Psoas muscle (tissue), 8 donors: ENCODE results near the gene HPD. TPM values are rescaled to one million over a fixed set of nuclear protein-coding genes. Genes with fewer than 3 reads are reported as not detected.
A peak's percentile ranks its signal among the peaks of the same experiment; 100 is the strongest.

Source experiments
- ATAC-seq, 4 donors: fragments of 200-7000 bp; cut with Tn5 transposase; one replicate each; pipeline ENCODE4 v1.9.1; 2020; ENCODE audit warnings: moderate library complexity in 3 of 4, mild to moderate bottlenecking in 2 of 4
- DNase-seq, 2 donors: peaks; one replicate each; pipeline ENCODE4 v3.0.0-alpha.2; 2020
- H3K27ac ChIP-seq: fragments of 200-600 bp; one replicate; pipeline ENCODE4 v1.8.0; 2022
- H3K27me3 ChIP-seq, 3 donors: fragments of 200-600 bp in 1 of 3; one replicate each; pipeline versions ENCODE4 v1.6.1 to v1.8.0; 2013 to 2022; ENCODE audit warnings: low read length in 2 of 3, mild to moderate bottlenecking in 2 of 3, moderate library complexity in 1 of 3; ENCODE audit not compliant: insufficient read depth in 3 of 3
- H3K36me3 ChIP-seq, 2 donors: fragments of 200-600 bp in 1 of 2; one replicate each; pipeline versions ENCODE4 v1.6.1 to v1.8.0; 2013 to 2022; ENCODE audit warnings: low read depth in 1 of 2, mild to moderate bottlenecking in 1 of 2, moderate library complexity in 1 of 2; ENCODE audit not compliant: insufficient read depth in 1 of 2
- H3K4me1 ChIP-seq: fragments of 200-600 bp; one replicate; pipeline ENCODE4 v1.8.0; 2022
- H3K4me3 ChIP-seq: fragments of 200-600 bp; one replicate; pipeline ENCODE4 v1.8.0; 2022; ENCODE audit warnings: mild to moderate bottlenecking
- H3K9me3 ChIP-seq: fragments of 200-600 bp; one replicate; pipeline ENCODE4 v1.8.0; 2022
- WGBS, 3 donors: extraction: QIAGEN DNeasy Blood & Tissue Kit; methylation state at CpG; one replicate each; pipeline versions ENCODE4 v1.1.6 to v1.1.7; 2013; 5-methylcytosine and 5-hydroxymethylcytosine counted together
- intact Hi-C, 2 donors: fragments of 100-400 bp; cut with DNase I; formaldehyde crosslinking; loops; one replicate each; pipeline versions ENCODE4 v1.11.0 to v1.14.2; 2022
- polyA plus RNA-seq, 3 donors: library from polyadenylated mRNA; stranded (reverse); fragments of 200-250 nt; gene quantifications; one replicate each; pipeline ENCODE4 v1.2.3, GENCODE V29; 2013
- total RNA-seq, 4 donors: library from RNA; stranded (reverse); fragmentation: NEBNext Ultra II Directional in 2 of 4; extraction: Animal tissue kit (Norgen Biotek cat#: 25700) in 2 of 4; gene quantifications; one replicate each; pipeline versions ENCODE4 v1.2.1 to v1.2.4, GENCODE V29; 2021 to 2023
- TF ChIP-seq, protein P1 (sequence below): fragments of 200-600 bp; IDR thresholded peaks from one replicate; pipeline ENCODE4 v1.8.0; 2022; ENCODE audit warnings: antibody characterized with exemption
- donor health status: healthy with polysubstance abuse.
- donor health status: DM: no; HTN: no; CAD: no; lungs with moderate emphysema.
- donor health status: Bipolar disorder and iron deficiency.
- donor health status: healthy.
- donor health status: DM: yes; HTN: yes; CAD: no.
- donor health status: DM: no; HTN: no; CAD: no.
- donor health status: DM: no; HTN: no; CAD: no.
- donor health status: DM: yes; HTN: yes; CAD: no.

The HPD gene
- total and polyA plus RNA-seq, 7 donors: 0.67 to 3.3 (median 1.6) TPM

- TF ChIP-seq, protein P1, sequence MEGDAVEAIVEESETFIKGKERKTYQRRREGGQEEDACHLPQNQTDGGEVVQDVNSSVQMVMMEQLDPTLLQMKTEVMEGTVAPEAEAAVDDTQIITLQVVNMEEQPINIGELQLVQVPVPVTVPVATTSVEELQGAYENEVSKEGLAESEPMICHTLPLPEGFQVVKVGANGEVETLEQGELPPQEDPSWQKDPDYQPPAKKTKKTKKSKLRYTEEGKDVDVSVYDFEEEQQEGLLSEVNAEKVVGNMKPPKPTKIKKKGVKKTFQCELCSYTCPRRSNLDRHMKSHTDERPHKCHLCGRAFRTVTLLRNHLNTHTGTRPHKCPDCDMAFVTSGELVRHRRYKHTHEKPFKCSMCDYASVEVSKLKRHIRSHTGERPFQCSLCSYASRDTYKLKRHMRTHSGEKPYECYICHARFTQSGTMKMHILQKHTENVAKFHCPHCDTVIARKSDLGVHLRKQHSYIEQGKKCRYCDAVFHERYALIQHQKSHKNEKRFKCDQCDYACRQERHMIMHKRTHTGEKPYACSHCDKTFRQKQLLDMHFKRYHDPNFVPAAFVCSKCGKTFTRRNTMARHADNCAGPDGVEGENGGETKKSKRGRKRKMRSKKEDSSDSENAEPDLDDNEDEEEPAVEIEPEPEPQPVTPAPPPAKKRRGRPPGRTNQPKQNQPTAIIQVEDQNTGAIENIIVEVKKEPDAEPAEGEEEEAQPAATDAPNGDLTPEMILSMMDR: no peak
- intact Hi-C loops: loop anchor here in 1 of 2 donors (5.0 kb wide), 1 partner anchor 93 kb away; no protein-coding TSS in a partner anchor
- Histone ChIP-seq H3K4me3 (no peak overlapping the region), H3K4me1 (peaks cover 18% of the 10 kb centered on the region), H3K27ac (peak overlapping the region; percentile 50), H3K36me3 (peaks cover 0 to 1% of the 10 kb centered on the region in 2 donors), H3K9me3 (no peaks in the 10 kb centered on the region), H3K27me3 (no peaks in the 10 kb centered on the region)
- ATAC-seq (no peak), DNase-seq (peak; percentile 60 to 81)
- 62 to 68% (median 64%) methylated on average over 28 of the region's 28 CpGs for WGBS, 3 donors
Measured at GRCh38 chr12:121789800-121790728, 68.6 kb downstream of the HPD start.

Other genes with a start within 250 kb of the HPD start
- 10 to 100 TPM; 17.9 to 34.2 (median 30.2) TPM for gene ORAI1, start 232.3 kb downstream of the HPD start, total RNA-seq
- 10 to 100 TPM; 23.2 to 75.5 (median 26.0) TPM for gene ORAI1, start 232.3 kb downstream of the HPD start, polyA plus RNA-seq
- gene MORN3, start 189.2 kb downstream of the HPD start, total RNA-seq: not detected
- gene MORN3, start 189.2 kb downstream of the HPD start, polyA plus RNA-seq: under 1 TPM in 2 of 3 donors, not detected in 1; under 0.01 to 0.12 TPM
- gene TMEM120B, start 146.1 kb downstream of the HPD start, total RNA-seq: 10 to 100 TPM; 11.4 to 21.2 (median 15.5) TPM
- 10 to 100 TPM; 11.0 to 29.7 (median 12.7) TPM for gene TMEM120B, start 146.1 kb downstream of the HPD start, polyA plus RNA-seq
- 1 to 10 TPM; 3.3 to 4.8 (median 3.9) TPM for gene RHOF, start 65.2 kb downstream of the HPD start, total RNA-seq
- gene RHOF, start 65.2 kb downstream of the HPD start, polyA plus RNA-seq: 1 to 10 TPM; 1.4 to 4.3 (median 1.6) TPM
- gene SETD1B, start 54.9 kb downstream of the HPD start, total RNA-seq: 10 to 100 TPM in 3 of 4 donors, 1 to 10 TPM in 1; 9.2 to 13.0 (median 11.8) TPM
- gene SETD1B, start 54.9 kb downstream of the HPD start, polyA plus RNA-seq: 1 to 10 TPM; 2.8 to 7.5 (median 3.0) TPM
- gene PSMD9, start 29.9 kb upstream of the HPD start, total RNA-seq: 10 to 100 TPM; 20.1 to 34.0 (median 25.5) TPM
- 100 to 1,000 TPM in 1 of 3 donors, 10 to 100 TPM in 2; 50.9 to 131 (median 57.5) TPM for gene PSMD9, start 29.9 kb upstream of the HPD start, polyA plus RNA-seq
- gene CFAP251, start 59.7 kb upstream of the HPD start, total RNA-seq: under 1 TPM; 0.36 to 0.66 (median 0.63) TPM
- under 1 TPM; 0.39 to 0.79 (median 0.79) TPM for gene CFAP251, start 59.7 kb upstream of the HPD start, polyA plus RNA-seq
- gene BCL7A, start 163.0 kb upstream of the HPD start, total RNA-seq: 10 to 100 TPM; 11.3 to 14.3 (median 12.5) TPM
- 1 to 10 TPM; 3.6 to 8.1 (median 6.5) TPM for gene BCL7A, start 163.0 kb upstream of the HPD start, polyA plus RNA-seq
- 100 to 1,000 TPM; 114 to 184 (median 137) TPM for gene MLXIP, start 219.9 kb upstream of the HPD start, total RNA-seq
- gene MLXIP, start 219.9 kb upstream of the HPD start, polyA plus RNA-seq: 100 to 1,000 TPM in 1 of 3 donors, 10 to 100 TPM in 2; 50.9 to 114 (median 55.0) TPM